GM19372 (cell line): ENCODE measurements around the gene NSMF.
"Not testable (repeated sequence)": the region's sequence is repeated elsewhere in the genome, so short reads cannot be mapped to it uniquely, and the experiment has no call there.

ENCODE experiments used
- ATAC-seq: cut with Tn5 transposase; IDR thresholded peaks from one replicate; pipeline ENCODE4 v1.9.1; 2021; ENCODE audit warnings: mild to moderate bottlenecking, low read depth, moderate library complexity; ENCODE audit not compliant: unreplicated experiment

NSMF gene

GRCh38 chr9:137477778-137478612, 18.9 kb upstream of the NSMF start:
- ATAC-seq = no peak

GRCh38 chr9:137476856-137477255, 17.7 kb upstream of the NSMF start:
- ATAC-seq = no peak

GRCh38 chr9:137475666-137476065, 16.5 kb upstream of the NSMF start:
- ATAC-seq = no peak

- no peak for ATAC-seq
Observed at GRCh38 chr9:137474271-137474670, 15.1 kb upstream of the NSMF start.

GRCh38 chr9:137470785-137471184, 11.7 kb upstream of the NSMF start:
- no peak for ATAC-seq

- no peak for ATAC-seq
Observed at GRCh38 chr9:137467896-137468295, 8.8 kb upstream of the NSMF start.

GRCh38 chr9:137467161-137467581, 8.0 kb upstream of the NSMF start:
- ATAC-seq = no peak

- ATAC-seq = not testable (repeated sequence)
Observed at GRCh38 chr9:137466389-137467085, 7.4 kb upstream of the NSMF start.

- no peak for ATAC-seq
Observed at GRCh38 chr9:137465720-137466388, 6.7 kb upstream of the NSMF start.

GRCh38 chr9:137465000-137465719, 6.0 kb upstream of the NSMF start:
- no peak for ATAC-seq

GRCh38 chr9:137464291-137464999, 5.3 kb upstream of the NSMF start:
- no peak for ATAC-seq

GRCh38 chr9:137463931-137464290, 4.8 kb upstream of the NSMF start:
- ATAC-seq = no peak

- ATAC-seq = no peak
Observed at GRCh38 chr9:137462986-137463930, 4.1 kb upstream of the NSMF start.

GRCh38 chr9:137462396-137462985, 3.4 kb upstream of the NSMF start:
- no peak for ATAC-seq

- ATAC-seq = no peak
Observed at GRCh38 chr9:137461663-137462395, 2.7 kb upstream of the NSMF start.

- ATAC-seq = no peak
Observed at GRCh38 chr9:137461316-137461662, 2.2 kb upstream of the NSMF start.

GRCh38 chr9:137460363-137461315, 1.5 kb upstream of the NSMF start:
- no peak for ATAC-seq
